Tibial nerve (tissue), 4 donors: ENCODE measurements around the gene XRRA1. TPM values are rescaled to one million over a fixed set of nuclear protein-coding genes. Genes with fewer than 3 reads are reported as not detected.
"Not testable (repeated sequence)": the region's sequence is repeated elsewhere in the genome, so short reads cannot be mapped to it uniquely, and the experiment has no call there.

Experiments used
- DNase-seq, 2 donors: peaks; one replicate each; pipeline ENCODE4 v3.0.0-alpha.2; 2019; ENCODE audit warnings: low spot score in 2 of 2
- H3K27ac ChIP-seq, 4 donors: fragments of 200-600 bp; sonication (generic) in 3 of 4; one replicate each; pipeline ENCODE4 v1.5.1; 2017 to 2019; ENCODE audit warnings: mild to moderate bottlenecking in 1 of 4
- H3K27me3 ChIP-seq, 2 donors: fragments of 200-600 bp; sonication (generic) in 1 of 2; one replicate each; pipeline versions ENCODE4 v1.5.1 to v1.6.0; 2017 to 2019
- H3K36me3 ChIP-seq, 3 donors: fragments of 200-600 bp; sonication (generic); one replicate each; pipeline ENCODE4 v1.5.1; 2018 to 2019
- H3K4me1 ChIP-seq, 4 donors: fragments of 200-600 bp; sonication (generic) in 3 of 4; one replicate each; pipeline ENCODE4 v1.5.1; 2017 to 2019
- H3K4me3 ChIP-seq, 4 donors: fragments of 200-600 bp; sonication (generic) in 3 of 4; one replicate each; pipeline ENCODE4 v1.5.1; 2017 to 2019; ENCODE audit warnings: mild to moderate bottlenecking in 1 of 4, moderate library complexity in 1 of 4
- H3K9me3 ChIP-seq, 4 donors: fragments of 200-600 bp; sonication (generic) in 3 of 4; one replicate each; pipeline ENCODE4 v1.5.1; 2017 to 2019
- EP300 ChIP-seq, 2 donors: sonication (generic); formaldehyde crosslinking; IDR thresholded peaks; one replicate each; pipeline ENCODE4 v1.6.1; 2017; ENCODE audit warnings: antibody characterized with exemption in 2 of 2, mild to moderate bottlenecking in 1 of 2
- POLR2A ChIP-seq, 2 donors: fragments of 450-650 bp; IDR thresholded peaks; one replicate each; pipeline ENCODE4 v1.6.1; 2017; ENCODE audit warnings: antibody characterized with exemption in 2 of 2, mild to moderate bottlenecking in 2 of 2, moderate library complexity in 2 of 2
- WGBS, 2 donors: methylation state at CpG; one replicate each; pipeline ENCODE4 v1.1.5; 2018; 5-methylcytosine and 5-hydroxymethylcytosine counted together
- total RNA-seq, 4 donors: library from RNA; depleted of rRNA; stranded (reverse); fragments of >200 nt; gene quantifications; one replicate each; pipeline ENCODE4 v1.1.0, GENCODE V29; 2016
- TF ChIP-seq, protein P1 (sequence below), 5 experiments: fragments of 200-600 bp in 3 of 5; fragments of 450-650 bp in 2 of 5; sonication (generic) in 3 of 5; IDR thresholded peaks; one replicate each; pipeline ENCODE4 v1.5.1; 2016 to 2019; ENCODE audit warnings: antibody characterized with exemption in 5 of 5, mild to moderate bottlenecking in 3 of 5, moderate library complexity in 2 of 5

The XRRA1 gene
- total RNA-seq, 4 donors from 2014 or later: 13.5 to 51.6 (median 25.3) TPM

DNA sequence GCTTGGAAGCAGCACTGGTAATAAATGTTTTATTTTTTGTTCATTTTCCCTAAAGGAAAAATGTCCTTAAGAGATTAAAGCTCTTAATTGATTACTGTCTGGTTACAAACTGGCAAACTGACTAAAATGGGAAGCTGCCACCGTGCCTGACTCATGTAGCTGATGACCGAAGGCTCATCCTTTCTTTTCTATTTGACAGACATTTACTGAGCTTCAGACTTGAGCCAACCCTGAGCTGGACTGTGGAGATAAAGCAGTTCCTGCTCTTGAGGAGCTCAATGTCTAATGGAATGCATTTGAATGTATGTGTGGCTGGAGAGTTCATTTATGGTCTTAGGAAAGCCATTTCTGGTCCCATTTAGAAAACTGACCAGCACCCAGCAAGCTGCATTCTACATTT lies 108.9 kb downstream of the XRRA1 start:
- Histone ChIP-seq H3K4me1 (peaks cover 0 to 5% (median 0%) of the 10 kb centered on the region in 4 donors), H3K36me3 (peaks cover 0 to 91% (median 7%) of the 10 kb centered on the region in 3 donors), H3K4me3 (no peak overlapping the region), H3K27ac (no peak overlapping the region), H3K9me3 (no peaks in the 10 kb centered on the region), H3K27me3 (no peaks in the 10 kb centered on the region)
- no peak for DNase-seq
- TF ChIP-seq, protein P1, sequence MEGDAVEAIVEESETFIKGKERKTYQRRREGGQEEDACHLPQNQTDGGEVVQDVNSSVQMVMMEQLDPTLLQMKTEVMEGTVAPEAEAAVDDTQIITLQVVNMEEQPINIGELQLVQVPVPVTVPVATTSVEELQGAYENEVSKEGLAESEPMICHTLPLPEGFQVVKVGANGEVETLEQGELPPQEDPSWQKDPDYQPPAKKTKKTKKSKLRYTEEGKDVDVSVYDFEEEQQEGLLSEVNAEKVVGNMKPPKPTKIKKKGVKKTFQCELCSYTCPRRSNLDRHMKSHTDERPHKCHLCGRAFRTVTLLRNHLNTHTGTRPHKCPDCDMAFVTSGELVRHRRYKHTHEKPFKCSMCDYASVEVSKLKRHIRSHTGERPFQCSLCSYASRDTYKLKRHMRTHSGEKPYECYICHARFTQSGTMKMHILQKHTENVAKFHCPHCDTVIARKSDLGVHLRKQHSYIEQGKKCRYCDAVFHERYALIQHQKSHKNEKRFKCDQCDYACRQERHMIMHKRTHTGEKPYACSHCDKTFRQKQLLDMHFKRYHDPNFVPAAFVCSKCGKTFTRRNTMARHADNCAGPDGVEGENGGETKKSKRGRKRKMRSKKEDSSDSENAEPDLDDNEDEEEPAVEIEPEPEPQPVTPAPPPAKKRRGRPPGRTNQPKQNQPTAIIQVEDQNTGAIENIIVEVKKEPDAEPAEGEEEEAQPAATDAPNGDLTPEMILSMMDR (IDR thresholded peaks at IDR 0.05): no peak
- TF ChIP-seq POLR2A (IDR thresholded peaks at IDR 0.05) (no peak), EP300 (IDR thresholded peaks at IDR 0.05) (no peak)
- 72 to 73% methylated on average over 2 of the region's 2 CpGs for WGBS, 2 donors

DNA sequence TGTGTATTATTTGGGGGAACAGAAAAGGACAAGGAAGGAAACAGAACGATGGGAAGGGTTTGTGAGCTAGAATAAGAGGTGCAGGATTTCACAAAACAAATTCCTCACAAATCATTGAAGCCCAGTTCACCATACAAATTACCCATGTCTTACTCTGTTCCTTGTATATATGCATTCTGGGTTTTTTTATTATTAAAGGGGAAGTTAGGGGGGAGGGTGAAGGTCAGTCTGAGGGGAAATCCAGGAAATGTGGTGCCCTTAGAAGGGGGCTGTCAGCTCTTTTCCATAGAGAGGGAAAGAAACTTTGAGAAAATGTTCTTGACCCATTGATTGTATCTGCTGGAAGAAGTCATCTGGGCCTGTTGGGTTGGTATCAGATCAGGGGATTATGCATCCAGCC lies 109.4 kb downstream of the XRRA1 start:
- Histone ChIP-seq H3K4me1 (peaks cover 0 to 5% (median 0%) of the 10 kb centered on the region in 4 donors), H3K36me3 (peaks cover 0 to 91% (median 7%) of the 10 kb centered on the region in 3 donors), H3K27me3 (no peaks in the 10 kb centered on the region), H3K27ac (no peak overlapping the region), H3K4me3 (no peak overlapping the region), H3K9me3 (no peaks in the 10 kb centered on the region)
- 55 to 74% methylated on average over 1 of the region's 1 CpG for WGBS, 2 donors
- TF ChIP-seq, protein P1 (IDR thresholded peaks at IDR 0.05): no peak
- TF ChIP-seq EP300 (IDR thresholded peaks at IDR 0.05) (no peak), POLR2A (IDR thresholded peaks at IDR 0.05) (no peak)
- no peak for DNase-seq

DNA sequence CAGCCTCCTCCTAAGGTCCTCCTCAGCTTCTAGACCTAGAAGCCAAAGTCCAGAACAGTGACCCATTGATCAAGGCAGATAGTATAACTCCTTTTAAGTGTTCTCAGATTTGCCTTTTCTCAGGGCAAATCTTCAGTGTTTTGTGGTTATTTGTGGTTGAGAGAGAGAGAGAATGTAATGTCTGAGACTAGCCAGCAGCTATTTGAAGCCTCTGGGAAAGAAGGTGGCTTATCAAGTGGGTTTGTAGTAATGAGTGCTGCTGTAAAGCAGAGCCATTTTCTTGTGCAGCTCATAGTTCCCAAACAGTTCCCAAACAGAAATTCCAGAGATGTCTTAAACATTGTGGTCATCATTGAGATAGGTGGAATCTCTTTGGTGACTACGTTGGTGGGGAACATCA lies 110.7 kb downstream of the XRRA1 start:
- H3K9me3 ChIP-seq: no peaks in the 10 kb centered on the region
- no peak overlapping the region for H3K4me3 ChIP-seq
- 95 to 100% methylated on average over 1 of the region's 1 CpG for WGBS, 2 donors
- H3K36me3 ChIP-seq: peaks cover 0 to 81% (median 7%) of the 10 kb centered on the region in 3 donors
- no peak overlapping the region for H3K27ac ChIP-seq
- DNase-seq: no peak
- no peaks in the 10 kb centered on the region for H3K27me3 ChIP-seq
- TF ChIP-seq, protein P1 (IDR thresholded peaks at IDR 0.05): no peak
- TF ChIP-seq POLR2A (IDR thresholded peaks at IDR 0.05): no peak
- H3K4me1 ChIP-seq: peaks cover 0 to 5% (median 0%) of the 10 kb centered on the region in 4 donors

DNA sequence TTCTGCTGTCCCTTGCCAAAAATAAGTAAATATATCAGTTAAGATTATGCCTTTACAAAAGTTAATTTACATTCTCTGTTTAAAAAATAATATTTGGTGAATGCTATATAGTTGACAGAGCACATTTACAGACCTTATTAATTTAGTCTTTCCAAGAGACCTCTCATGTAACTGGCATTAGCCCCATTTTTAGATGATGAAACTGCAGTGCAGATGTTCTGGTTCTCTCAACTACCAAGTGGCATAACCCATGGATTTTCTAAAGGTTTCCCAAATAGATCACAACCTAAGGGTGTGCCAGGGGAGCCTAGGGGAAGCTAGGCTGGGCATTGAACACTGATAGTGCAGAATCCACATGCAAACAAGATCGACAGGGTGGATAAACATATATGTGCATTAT lies 111.7 kb downstream of the XRRA1 start:
- Histone ChIP-seq H3K4me1 (peaks cover 0 to 5% (median 0%) of the 10 kb centered on the region in 4 donors), H3K27ac (no peak overlapping the region), H3K36me3 (peaks cover 0 to 71% (median 7%) of the 10 kb centered on the region in 3 donors), H3K27me3 (no peaks in the 10 kb centered on the region), H3K9me3 (no peaks in the 10 kb centered on the region), H3K4me3 (no peak overlapping the region)
- TF ChIP-seq, protein P1 (IDR thresholded peaks at IDR 0.05): no peak
- TF ChIP-seq POLR2A (IDR thresholded peaks at IDR 0.05) (no peak), EP300 (IDR thresholded peaks at IDR 0.05) (no peak)
- DNase-seq: no peak
- WGBS, 2 donors: 93% methylated on average over 1 of the region's 1 CpG

DNA sequence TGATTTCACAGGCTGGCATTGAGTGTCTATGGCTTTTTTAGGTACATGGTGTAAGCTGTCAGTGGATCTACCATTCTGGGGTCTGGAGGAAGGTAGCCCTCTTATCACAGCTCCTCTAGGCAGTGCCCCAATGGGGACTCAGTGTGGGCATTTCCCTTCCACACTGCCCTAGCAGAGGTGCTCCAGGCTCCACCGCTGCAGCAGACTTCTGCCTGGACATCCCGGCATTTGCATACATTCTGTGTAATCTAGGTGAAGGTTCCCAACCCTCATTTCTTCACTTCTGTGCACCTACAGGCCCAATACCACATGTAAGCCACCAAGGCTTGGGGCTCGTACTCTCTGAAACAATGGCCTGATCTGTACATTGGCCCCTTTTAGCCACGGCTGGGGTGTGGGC lies 122.0 kb downstream of the XRRA1 start:
- DNase-seq: no peak
- no peak for TF ChIP-seq POLR2A (IDR thresholded peaks at IDR 0.05)
- TF ChIP-seq, protein P1 (IDR thresholded peaks at IDR 0.05): no peak
- TF ChIP-seq EP300 (IDR thresholded peaks at IDR 0.05): no peak
- Histone ChIP-seq H3K4me1 (peaks cover 0 to 11% (median 0%) of the 10 kb centered on the region in 4 donors), H3K9me3 (peaks cover 0 to 20% (median 1%) of the 10 kb centered on the region in 4 donors), H3K4me3 (no peak overlapping the region), H3K27me3 (no peaks in the 10 kb centered on the region), H3K27ac (no peak overlapping the region), H3K36me3 (peaks cover 0 to 58% (median 0%) of the 10 kb centered on the region in 3 donors)
- WGBS, 2 donors: 86 to 96% methylated on average over 4 of the region's 4 CpGs

DNA sequence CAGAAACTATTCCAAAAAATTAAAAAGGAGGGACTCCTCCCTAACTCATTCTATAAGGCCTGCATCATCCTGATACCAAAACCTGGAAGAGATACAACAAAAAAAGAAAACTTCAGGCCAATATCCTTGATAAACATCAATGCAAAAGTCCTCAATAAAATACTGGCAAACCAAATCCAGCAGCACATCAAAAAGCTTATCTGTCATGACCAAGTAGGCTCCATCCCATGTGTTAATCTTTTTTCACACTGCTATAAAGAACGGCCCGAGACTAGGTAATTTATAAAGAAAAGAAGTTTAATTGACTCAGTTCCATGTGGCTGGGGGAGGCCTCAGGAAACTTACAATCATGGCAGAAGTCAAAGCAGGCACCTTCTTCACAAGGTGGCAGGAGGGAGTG lies 123.3 kb downstream of the XRRA1 start:
- Histone ChIP-seq H3K36me3 (peaks cover 0 to 64% (median 0%) of the 10 kb centered on the region in 3 donors), H3K4me1 (peaks cover 0 to 16% (median 0%) of the 10 kb centered on the region in 4 donors), H3K9me3 (peaks cover 0 to 20% (median 1%) of the 10 kb centered on the region in 4 donors)
- not testable (repeated sequence) for H3K27ac ChIP-seq, H3K4me3 ChIP-seq, DNase-seq, H3K27me3 ChIP-seq
- WGBS, 2 donors: 76 to 94% methylated on average over 2 of the region's 2 CpGs
